Measurements from ENCODE around the gene SEC62.

The SEC62 gene

DNA sequence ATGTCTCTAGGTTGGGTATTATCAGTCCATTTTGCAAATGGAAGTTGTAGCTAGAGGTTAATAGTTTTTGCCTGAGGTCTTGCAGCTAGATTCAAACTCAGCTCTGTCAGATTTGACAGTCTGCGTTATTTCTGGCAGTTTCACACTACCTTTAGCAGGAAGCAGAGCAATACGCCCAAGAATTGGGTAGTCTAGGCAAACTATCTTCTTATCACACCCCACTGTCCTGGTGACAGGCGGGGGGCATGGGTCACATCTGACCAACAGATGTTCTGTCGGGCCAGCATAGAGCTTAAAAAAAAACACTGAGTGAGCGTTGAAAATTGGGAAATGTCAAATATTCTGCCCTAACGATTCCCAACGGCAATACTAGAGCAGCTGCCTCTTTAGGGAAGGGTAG is 76.9 kb downstream of the SEC62 start:
- TF ChIP-seq, protein P1, sequence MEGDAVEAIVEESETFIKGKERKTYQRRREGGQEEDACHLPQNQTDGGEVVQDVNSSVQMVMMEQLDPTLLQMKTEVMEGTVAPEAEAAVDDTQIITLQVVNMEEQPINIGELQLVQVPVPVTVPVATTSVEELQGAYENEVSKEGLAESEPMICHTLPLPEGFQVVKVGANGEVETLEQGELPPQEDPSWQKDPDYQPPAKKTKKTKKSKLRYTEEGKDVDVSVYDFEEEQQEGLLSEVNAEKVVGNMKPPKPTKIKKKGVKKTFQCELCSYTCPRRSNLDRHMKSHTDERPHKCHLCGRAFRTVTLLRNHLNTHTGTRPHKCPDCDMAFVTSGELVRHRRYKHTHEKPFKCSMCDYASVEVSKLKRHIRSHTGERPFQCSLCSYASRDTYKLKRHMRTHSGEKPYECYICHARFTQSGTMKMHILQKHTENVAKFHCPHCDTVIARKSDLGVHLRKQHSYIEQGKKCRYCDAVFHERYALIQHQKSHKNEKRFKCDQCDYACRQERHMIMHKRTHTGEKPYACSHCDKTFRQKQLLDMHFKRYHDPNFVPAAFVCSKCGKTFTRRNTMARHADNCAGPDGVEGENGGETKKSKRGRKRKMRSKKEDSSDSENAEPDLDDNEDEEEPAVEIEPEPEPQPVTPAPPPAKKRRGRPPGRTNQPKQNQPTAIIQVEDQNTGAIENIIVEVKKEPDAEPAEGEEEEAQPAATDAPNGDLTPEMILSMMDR (IDR thresholded peaks at IDR 0.05): no peak

DNA sequence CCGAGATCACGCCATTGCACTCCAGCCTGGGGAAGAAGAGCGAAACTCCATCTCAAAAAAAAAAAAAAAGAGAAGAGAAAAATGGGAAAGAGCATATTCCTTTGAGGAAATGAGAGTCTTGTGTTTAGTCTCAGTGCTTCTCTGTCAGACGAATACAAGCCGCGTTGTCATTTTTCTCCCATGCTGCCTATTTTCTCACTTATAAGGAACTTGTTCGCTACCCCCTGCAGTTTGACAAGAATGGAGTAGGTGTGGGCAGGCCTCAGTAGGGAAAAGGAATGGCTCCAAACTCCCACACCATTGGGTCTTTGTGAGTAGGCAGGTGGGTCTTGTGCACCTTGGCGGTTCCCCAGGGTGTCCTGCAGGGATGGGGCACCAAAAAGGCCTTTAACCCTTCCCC is 77.7 kb downstream of the SEC62 start:
- TF ChIP-seq, protein P1 (IDR thresholded peaks at IDR 0.05): no peak

DNA sequence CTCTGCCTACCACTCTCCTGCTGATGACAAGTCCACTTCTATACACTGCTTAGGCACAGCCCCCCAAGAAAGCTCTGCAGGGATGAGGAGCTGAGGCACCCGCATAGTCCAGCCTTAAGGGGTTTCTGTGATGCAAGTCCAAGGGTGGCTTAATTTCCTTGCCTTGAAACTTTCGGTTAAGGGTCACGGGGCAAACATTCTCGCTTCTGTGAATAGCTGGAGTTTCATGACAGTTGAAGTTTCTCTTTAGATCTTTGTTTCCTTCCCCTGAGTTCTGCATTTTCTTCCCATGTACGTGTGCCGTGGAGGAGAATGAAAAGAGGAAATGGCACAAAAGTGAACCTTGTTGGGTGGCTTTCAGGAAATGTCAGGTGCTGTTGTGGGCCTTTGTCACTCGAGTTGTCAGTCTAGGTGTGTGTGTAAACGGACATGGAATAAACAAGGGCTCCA is 78.2 kb downstream of the SEC62 start:
- TF ChIP-seq, protein P1 (IDR thresholded peaks at IDR 0.05): no peak

DNA sequence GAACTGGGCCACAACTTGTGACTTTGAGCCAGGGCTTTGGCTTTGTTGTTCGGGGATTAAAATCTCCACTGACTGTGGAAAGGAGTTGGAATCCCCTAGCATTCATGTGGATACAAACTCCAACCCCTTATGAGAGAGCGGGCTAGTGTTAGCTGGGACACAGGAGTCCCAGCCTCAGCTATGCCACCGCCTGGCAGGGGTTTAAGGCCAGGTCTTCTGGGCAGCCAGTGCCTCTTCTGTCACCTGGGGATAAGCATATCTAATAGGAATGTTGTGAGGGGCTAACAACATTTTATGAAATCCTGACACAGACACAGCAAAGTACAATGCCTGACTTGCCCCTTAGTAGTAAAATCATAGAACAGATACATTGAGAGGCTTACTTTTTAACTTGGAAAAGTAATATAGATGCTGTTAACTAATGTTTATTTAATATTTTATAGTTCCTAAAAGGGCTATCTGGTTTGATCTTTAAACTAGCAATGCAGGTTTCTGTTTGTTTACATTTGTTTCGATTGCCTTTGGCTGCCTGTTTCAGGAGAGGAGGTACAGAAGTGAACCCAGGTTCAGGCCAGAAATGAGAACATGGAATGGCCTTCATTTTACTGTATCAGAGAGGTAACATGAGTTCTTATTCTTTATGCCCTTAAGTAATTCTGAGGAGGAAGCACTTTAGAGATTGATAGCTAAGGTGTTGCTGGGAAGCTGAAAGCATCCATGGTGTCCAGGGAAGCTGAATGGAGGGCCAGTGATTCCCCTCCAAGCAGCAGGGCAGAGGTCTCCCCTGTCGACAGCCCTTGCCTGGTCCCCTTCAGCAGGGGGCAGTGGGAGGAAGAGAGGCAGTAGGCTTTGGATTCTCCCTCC is 79.9 kb downstream of the SEC62 start:
- TF ChIP-seq, protein P1 (IDR thresholded peaks at IDR 0.05): no peak

DNA sequence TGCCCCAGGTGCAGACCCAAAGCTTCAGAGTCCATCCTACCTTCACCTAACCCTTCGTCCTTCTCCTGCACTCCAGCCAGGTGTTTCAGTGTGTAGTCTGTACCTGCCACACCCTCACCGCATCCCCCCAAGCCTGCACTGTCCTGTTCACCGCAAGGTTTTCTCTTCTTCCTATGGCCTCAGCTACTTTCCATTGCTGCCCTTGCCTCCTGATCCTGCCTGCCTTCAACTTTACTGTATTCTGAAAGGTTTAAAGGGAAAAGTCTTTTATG is 80.5 kb downstream of the SEC62 start:
- TF ChIP-seq, protein P1 (IDR thresholded peaks at IDR 0.05): no peak
